M059J (cell line): Measurements from ENCODE around the gene TCEAL3. TPM values are rescaled to one million over a fixed set of nuclear protein-coding genes. Genes with fewer than 3 reads are reported as not detected.
"Not testable (repeated sequence)": the region's sequence is repeated elsewhere in the genome, so short reads cannot be mapped to it uniquely, and the experiment has no call there.

Source experiments
- DNase-seq: peaks from one replicate; pipeline ENCODE4 v3.0.0-alpha.2; 2012; ENCODE audit warnings: low read depth
- total RNA-seq: library from RNA; depleted of rRNA; stranded (reverse); fragments of >200 nt; shearing (Covaris generic); gene quantifications from 2 replicates; pipeline ENCODE4 v1.2.3, GENCODE V29; 2014; rRNA removed

TCEAL3 gene
- total RNA-seq = 60.1 and 77.7 TPM in 2 replicates

GRCh38 chrX:103607364-103608305, at the start of gene TCEAL3:
Gene TCEAL3 (plus strand): TSS chrX:103607963. CDS start chrX:103609065, 1,102 bp downstream.
- DNase-seq = peak; percentile 61

- DNase-seq = no peak
Observed at GRCh38 chrX:103560256-103560655, 47.5 kb upstream of the TCEAL3 start.

- DNase-seq = peak; percentile 69
Observed at GRCh38 chrX:103562801-103563200, 45.0 kb upstream of the TCEAL3 start.

GRCh38 chrX:103565197-103565596, 42.6 kb upstream of the TCEAL3 start:
- no peak for DNase-seq

GRCh38 chrX:103565752-103566151, 42.0 kb upstream of the TCEAL3 start:
- DNase-seq = peak; percentile 77

GRCh38 chrX:103571121-103571520, 36.6 kb upstream of the TCEAL3 start:
- DNase-seq = no peak

- DNase-seq = no peak
Observed at GRCh38 chrX:103571726-103572125, 36.0 kb upstream of the TCEAL3 start.

- DNase-seq = no peak
Observed at GRCh38 chrX:103573202-103573601, 34.6 kb upstream of the TCEAL3 start.

GRCh38 chrX:103584596-103584995, 23.2 kb upstream of the TCEAL3 start:
- peak; percentile 9 for DNase-seq

- peak; percentile 53 for DNase-seq
Observed at GRCh38 chrX:103585411-103586313, 22.1 kb upstream of the TCEAL3 start, which contains the start of gene TCEAL4. Gene TCEAL4 (plus strand): TSS chrX:103585515. CDS start chrX:103586676, 1,161 bp downstream.

- no peak for DNase-seq
Observed at GRCh38 chrX:103586314-103586646, 21.5 kb upstream of the TCEAL3 start.

- no peak for DNase-seq
Observed at GRCh38 chrX:103586659-103587058, 21.1 kb upstream of the TCEAL3 start.

GRCh38 chrX:103592295-103592694, 15.5 kb upstream of the TCEAL3 start:
- DNase-seq = not testable (repeated sequence)

- not testable (repeated sequence) for DNase-seq
Observed at GRCh38 chrX:103595202-103595601, 12.6 kb upstream of the TCEAL3 start.

- no peak for DNase-seq
Observed at GRCh38 chrX:103608306-103608963, 672 bp downstream of the TCEAL3 start.

- no peak for DNase-seq
Observed at GRCh38 chrX:103610282-103610681, 2.5 kb downstream of the TCEAL3 start.

GRCh38 chrX:103613362-103613890, 5.7 kb downstream of the TCEAL3 start:
- peak; percentile 60 for DNase-seq

- DNase-seq = peak; percentile 85
Observed at GRCh38 chrX:103614999-103615398, 7.2 kb downstream of the TCEAL3 start.

GRCh38 chrX:103615781-103616371, 8.1 kb downstream of the TCEAL3 start:
- peak; percentile 79 for DNase-seq

- peak; percentile 60 for DNase-seq
Observed at GRCh38 chrX:103616676-103617186, 9.0 kb downstream of the TCEAL3 start.

GRCh38 chrX:103624111-103624510, 16.3 kb downstream of the TCEAL3 start:
- no peak for DNase-seq
